ENCODE measurements around the gene NLRP10. TPM values are rescaled to one million over a fixed set of nuclear protein-coding genes. Genes with fewer than 3 reads are reported as not detected.

The NLRP10 gene
- total RNA-seq, 2 donors from 2014 or later = not detected

GRCh38 chr11:7982582-7983119 is 17.4 kb upstream of the NLRP10 start:
- intact Hi-C loops (cut with DNase I) = loop anchor here in 1 of 2 donors (10.0 kb wide), 1 partner anchor 88 kb away; no protein-coding TSS in a partner anchor
- DNase-seq = no peak
- no peak for ATAC-seq

- ATAC-seq = no peak
- DNase-seq = no peak
- intact Hi-C loops (cut with DNase I) = loop anchor here in 1 of 2 donors (10.0 kb wide), 1 partner anchor 87 kb away; no protein-coding TSS in a partner anchor
Measured at GRCh38 chr11:7981619-7982157, 16.4 kb upstream of the NLRP10 start.

DNA sequence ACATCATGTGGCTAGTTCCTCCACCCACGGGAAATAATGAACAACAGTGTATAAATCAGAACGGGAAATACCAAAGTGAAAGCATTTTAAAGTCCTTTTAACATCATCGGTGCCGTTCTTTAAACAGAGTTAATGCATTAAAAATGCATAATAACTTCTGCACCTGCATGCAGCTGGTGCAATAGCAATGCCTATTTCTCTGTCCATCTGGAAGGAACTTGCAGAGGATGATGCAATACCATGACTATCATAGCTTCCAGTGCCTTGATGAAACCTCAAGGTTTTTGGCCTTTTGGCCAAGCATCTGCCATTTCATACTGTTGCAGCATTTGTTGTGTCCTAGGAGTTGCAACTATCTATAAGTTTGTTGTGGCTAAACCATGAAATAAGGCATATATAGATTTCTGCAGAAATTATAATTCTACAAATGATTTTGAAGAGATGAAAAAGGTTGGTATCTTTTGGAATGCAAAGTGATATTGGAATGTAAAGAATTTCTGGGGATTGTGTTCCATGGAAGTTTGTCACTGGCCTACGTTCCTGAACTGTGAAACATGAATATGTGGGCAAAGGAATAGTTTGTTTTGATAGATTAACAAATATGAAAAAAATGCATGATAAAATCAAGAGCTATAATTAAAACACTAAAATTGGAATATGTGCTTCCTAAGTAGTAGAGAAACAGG is 12.1 kb upstream of the NLRP10 start:
- intact Hi-C loops (cut with DNase I) = no loop called here
- ATAC-seq = no peak
- no peak for DNase-seq

GRCh38 chr11:7974668-7975067 is 9.4 kb upstream of the NLRP10 start:
- ATAC-seq (no peak), DNase-seq (no peak)
- intact Hi-C loops (cut with DNase I) = no loop called here

- ATAC-seq = no peak
- DNase-seq = no peak
- intact Hi-C loops (cut with DNase I) = no loop called here
Measured at GRCh38 chr11:7973011-7973410, 7.8 kb upstream of the NLRP10 start.

DNA sequence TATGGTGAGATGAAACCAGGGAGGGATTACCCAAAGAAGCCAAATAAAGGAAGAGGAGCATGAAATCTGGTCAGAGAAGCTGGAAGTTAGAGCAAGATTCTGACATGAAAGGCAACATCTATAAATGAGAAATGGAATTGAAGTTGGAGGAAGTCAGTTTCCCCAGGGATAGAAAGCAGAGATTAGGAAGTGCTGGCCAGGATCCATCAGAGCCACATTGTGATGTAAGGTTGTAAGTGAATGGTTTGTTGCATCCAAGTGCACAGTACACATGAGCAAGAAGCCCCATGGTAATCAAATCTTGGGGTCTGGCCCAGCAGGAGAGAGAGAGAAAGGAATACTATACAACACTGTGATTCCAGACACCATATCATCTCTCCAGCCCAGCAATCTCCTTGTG is 6.6 kb upstream of the NLRP10 start:
- ATAC-seq (no peak), DNase-seq (no peak)
- intact Hi-C loops (cut with DNase I) = no loop called here

GRCh38 chr11:7969756-7970646 is 4.8 kb upstream of the NLRP10 start:
- DNase-seq (no peak), ATAC-seq (no peak)
- intact Hi-C loops (cut with DNase I) = no loop called here

DNA sequence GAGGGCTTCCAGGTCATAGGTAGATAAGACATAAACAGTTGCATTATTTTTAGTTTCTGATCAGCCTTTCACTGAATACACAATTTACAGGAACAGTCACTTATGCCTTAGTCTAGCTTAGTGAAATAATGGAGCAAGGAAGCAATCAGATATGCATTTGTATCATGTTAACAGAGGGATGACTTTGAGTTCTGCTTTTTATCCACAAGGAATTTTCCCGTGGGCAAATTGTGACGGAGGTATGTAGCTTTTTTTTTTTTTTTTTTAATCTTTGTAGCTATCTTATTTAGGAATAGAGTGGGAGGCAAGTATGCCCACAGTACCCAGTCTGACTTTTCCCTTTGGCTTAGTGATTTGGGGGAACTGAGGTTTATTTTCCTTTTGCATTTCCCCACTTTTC is 3.4 kb upstream of the NLRP10 start:
- no peak for DNase-seq
- ATAC-seq = no peak
- intact Hi-C loops (cut with DNase I) = no loop called here

GRCh38 chr11:7967826-7968225 is 2.6 kb upstream of the NLRP10 start:
- no peak for ATAC-seq
- intact Hi-C loops (cut with DNase I) = no loop called here

DNA sequence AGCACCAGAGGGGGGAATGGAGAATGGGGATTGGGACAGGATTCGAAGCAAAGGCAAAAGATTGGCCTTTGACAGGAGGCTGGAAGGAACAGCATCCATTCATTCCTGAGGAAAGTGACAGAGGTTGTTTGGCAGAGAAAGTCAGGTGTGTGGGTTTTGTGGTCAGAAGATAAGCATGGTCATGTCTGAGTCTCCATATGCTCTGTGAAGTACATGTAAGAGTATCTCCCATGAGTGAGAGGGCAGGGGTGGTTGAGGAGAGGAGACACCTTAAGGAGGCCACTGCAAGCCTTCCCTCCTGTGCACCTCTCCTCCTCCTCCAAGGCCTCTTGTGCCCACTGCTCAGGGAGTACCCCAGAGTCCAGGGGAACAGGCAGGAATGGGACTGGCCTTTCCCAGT is 1.9 kb upstream of the NLRP10 start:
- intact Hi-C loops (cut with DNase I) = no loop called here
- ATAC-seq (no peak), DNase-seq (no peak)

More at GRCh38 chr11:7967826-7968225, 2.6 kb upstream of the NLRP10 start:
- DNase-seq = no peak

GRCh38 chr11:7964873-7965272 is 374 bp downstream of the NLRP10 start:
- no peak for ATAC-seq
- intact Hi-C loops (cut with DNase I) = no loop called here
- DNase-seq = no peak

- DNase-seq = no peak
- intact Hi-C loops (cut with DNase I) = no loop called here
Measured at GRCh38 chr11:7964261-7964660, 986 bp downstream of the NLRP10 start.

GRCh38 chr11:7955191-7955590 is 10.1 kb downstream of the NLRP10 start:
- intact Hi-C loops (cut with DNase I) = no loop called here
- ATAC-seq (no peak), DNase-seq (no peak)

More at GRCh38 chr11:7964261-7964660, 986 bp downstream of the NLRP10 start:
- no peak for ATAC-seq

- intact Hi-C loops (cut with DNase I) = no loop called here
- DNase-seq = no peak
- ATAC-seq = no peak
Measured at GRCh38 chr11:7949934-7950333, 15.3 kb downstream of the NLRP10 start.

DNA sequence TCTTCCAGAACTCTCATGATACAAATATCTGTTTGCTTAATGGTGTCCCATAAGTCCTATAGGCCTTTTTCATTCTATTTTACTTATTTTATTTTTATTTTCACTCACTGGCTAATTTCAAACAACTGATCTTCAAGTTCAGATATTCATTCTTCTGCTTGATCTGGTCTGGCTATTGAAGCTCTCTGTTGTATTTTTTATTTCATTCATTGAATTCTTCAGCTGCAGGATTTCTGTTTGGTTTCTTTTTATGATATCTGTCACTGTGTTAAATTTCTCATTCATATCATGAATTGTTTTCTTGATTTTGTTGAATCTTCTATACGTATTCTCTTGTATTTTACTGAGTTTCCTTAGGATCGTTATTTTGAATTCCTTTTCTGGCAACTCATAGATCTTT is 21.1 kb downstream of the NLRP10 start:
- intact Hi-C loops (cut with DNase I) = no loop called here

DNA sequence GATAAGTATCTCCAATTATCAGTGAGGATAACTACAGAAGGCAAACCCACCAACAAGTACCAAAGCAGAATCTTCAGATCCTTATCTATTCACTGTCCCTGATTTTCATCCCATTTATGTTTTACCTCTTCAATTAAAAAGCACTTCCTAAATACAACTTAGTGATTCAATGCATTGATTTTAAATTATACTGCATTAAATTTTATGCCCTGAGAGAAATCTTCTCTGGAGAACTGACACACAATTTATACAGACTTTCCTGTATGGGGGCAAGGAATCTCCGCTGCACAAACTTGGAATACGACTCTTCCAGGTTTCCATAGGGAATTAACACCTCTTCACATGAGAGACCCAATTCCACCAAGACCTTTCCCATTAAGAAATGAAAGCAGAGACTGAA is 23.6 kb downstream of the NLRP10 start, which contains the start of gene OR10A3:
TSS of gene OR10A3 (minus strand) at position 101 of the 400 bp plus-strand sequence. CDS start 2,188 bp downstream, outside the sequence.
- intact Hi-C loops (cut with DNase I) = no loop called here
- DNase-seq (no peak), ATAC-seq (no peak)

More for the DNA sequence above, 21.1 kb downstream of the NLRP10 start:
- ATAC-seq (no peak), DNase-seq (no peak)

DNA sequence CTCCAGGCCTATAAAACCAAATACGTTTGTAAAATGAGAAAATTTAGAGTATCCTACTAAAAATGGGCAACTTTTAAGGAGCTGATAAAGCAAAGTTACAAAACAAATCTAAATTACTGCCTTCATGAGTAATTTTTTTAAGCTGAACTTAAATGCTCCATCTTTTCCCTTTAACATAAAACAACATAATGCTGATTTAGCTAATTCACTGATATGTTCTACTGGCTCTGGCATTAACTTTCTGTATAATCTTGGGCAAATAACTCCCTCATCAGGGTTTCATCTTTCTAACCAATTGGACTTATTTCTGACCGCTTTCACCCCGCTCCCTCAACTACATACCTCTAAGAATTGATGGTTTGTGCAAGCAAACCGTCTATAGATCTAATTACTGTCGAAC is 24.1 kb downstream of the NLRP10 start:
- ATAC-seq (no peak), DNase-seq (no peak)
- intact Hi-C loops (cut with DNase I) = no loop called here

DNA sequence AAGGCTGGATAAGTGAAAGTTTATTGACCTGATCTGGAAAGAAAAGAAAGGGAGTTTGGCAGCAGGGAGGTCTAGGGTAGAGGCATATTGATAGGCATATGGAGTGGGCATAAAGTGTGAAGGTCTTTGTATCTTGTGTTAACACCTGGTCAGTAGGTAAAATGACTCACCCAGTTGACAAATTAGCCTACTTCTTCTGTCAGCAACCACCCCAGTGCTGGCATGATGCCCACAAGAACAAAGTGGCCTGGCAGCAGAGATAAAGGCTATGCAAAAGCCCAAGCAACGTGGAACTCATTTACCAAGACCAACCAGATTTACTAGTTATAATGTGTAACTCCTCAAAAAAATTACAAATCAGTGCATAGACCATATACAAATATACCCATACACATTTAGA is 28.6 kb downstream of the NLRP10 start:
- intact Hi-C loops (cut with DNase I) = no loop called here
- DNase-seq = no peak
- ATAC-seq = no peak

DNA sequence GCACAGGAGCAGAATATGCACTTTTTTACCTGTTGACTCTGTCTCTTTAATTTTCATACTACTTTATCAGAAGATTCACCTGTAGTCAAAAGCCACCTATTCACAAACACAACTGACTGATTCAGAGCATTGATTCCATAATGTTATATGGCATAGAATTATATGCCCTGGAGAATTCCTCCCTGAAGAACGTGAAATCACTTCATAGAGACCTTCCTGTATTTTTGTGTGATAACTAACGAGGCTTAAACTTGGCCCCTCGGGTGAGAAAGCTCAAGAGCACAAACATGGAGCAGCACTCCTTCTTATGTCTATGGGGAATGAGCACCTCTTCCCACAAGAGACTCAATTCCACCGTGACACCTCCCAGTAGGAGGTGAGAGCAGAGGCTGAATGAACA is 34.1 kb downstream of the NLRP10 start, which contains the start of gene OR10A6:
TSS of gene OR10A6 (minus strand) at position 101 of the 400 bp plus-strand sequence. CDS start 2,606 bp downstream, outside the sequence.
- no peak for DNase-seq
- intact Hi-C loops (cut with DNase I) = no loop called here
- ATAC-seq = no peak

DNA sequence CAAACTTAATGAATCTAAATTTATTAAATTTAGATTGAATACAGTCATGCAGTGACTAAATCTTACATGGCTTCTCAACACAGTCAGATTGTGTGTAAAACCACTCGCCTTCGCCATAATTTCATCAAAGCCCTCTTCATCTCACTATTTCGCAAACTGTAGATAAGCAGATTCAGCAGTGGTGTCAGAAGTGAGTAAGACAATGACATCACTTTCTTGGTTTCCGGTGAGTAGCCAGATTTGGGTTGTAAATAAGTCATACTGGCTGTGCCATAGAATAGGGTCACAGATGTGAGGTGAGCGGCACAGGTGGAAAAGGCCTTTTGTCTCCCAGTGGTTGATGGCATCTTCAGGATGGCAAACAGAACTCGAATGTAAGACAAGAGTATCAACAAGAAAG is 37.6 kb downstream of the NLRP10 start:
- no peak for DNase-seq
- ATAC-seq = no peak
- intact Hi-C loops (cut with DNase I) = no loop called here

All from left cardiac atrium (tissue), 4 donors.